ENCODE results near the gene RTN4RL1. TPM values are rescaled to one million over a fixed set of nuclear protein-coding genes. Genes with fewer than 3 reads are reported as not detected.

RTN4RL1 gene
- total RNA-seq, 1 donor from 2014 or later, result 3.7 TPM

DNA sequence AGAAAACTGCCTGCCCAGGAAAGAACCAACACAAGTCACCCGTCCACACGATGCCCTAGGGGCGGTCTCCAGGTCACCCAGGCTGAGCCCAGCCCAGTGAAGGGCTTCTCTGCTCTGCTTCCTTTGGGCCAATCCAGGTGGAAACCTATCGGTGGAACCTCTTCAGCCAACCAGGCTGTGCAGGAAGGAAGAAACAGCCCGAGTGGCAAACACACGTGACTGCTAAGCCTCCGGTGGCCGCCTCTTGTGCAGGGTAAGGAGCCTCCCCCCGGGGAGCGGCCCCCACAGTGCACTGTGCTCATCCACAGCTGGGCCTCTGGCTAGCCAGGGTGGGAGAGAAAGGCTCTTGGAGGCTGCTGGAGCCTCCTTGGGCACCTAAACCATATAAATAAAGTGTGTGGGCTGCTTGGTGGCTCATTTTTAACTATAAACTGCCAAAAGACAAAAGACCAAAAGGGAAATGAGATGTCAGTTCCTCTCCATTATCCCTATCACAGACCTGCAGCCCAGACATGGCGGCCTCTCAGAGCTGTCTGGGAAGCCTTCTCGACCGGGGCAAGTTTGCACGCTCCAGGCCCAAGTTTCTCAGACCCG lies 2.4 kb downstream of the RTN4RL1 start:
- H3K4me3 ChIP-seq, result no peak overlapping the region
- H3K27ac ChIP-seq, result no peak overlapping the region
- no peak for DNase-seq (ENCODE audit: extremely low spot score in 2 of 2)
- H3K27me3 ChIP-seq, result no peaks in the 10 kb centered on the region
- no peaks in the 10 kb centered on the region for H3K36me3 ChIP-seq
- H3K4me1 ChIP-seq, result peaks cover 33% of the 10 kb centered on the region
- H3K9me3 ChIP-seq, result no peaks in the 10 kb centered on the region
- intact Hi-C loops (cut with DNase I), result no loop called here
- TF ChIP-seq POLR2A (IDR thresholded peaks at IDR 0.05) (no peak), POLR2AphosphoS5 (IDR thresholded peaks at IDR 0.05; ENCODE audit: insufficient read depth in 1 of 2, low read depth in 1 of 2) (no peak)
- TF ChIP-seq, protein P1, sequence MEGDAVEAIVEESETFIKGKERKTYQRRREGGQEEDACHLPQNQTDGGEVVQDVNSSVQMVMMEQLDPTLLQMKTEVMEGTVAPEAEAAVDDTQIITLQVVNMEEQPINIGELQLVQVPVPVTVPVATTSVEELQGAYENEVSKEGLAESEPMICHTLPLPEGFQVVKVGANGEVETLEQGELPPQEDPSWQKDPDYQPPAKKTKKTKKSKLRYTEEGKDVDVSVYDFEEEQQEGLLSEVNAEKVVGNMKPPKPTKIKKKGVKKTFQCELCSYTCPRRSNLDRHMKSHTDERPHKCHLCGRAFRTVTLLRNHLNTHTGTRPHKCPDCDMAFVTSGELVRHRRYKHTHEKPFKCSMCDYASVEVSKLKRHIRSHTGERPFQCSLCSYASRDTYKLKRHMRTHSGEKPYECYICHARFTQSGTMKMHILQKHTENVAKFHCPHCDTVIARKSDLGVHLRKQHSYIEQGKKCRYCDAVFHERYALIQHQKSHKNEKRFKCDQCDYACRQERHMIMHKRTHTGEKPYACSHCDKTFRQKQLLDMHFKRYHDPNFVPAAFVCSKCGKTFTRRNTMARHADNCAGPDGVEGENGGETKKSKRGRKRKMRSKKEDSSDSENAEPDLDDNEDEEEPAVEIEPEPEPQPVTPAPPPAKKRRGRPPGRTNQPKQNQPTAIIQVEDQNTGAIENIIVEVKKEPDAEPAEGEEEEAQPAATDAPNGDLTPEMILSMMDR (IDR thresholded peaks at IDR 0.05), result no peak

DNA sequence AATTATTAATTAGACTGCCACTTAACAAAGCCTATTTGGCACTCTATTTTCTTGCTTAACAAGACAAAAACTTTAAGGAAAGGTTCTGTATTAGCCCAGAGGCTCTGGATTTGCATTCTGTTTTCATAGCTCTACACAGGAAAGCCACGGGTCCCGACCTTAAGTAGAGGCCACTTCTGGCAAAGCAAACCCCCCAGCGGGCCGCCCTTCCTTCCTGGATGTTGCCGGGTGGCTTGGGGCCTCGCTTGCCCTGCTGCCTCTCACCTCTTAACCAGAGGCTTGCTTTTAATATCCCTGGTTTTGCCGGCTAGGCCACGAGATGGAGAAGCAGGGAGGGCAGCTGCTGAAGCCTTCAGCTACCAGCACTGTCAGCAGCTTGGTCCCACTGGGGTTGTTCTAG lies 4.4 kb downstream of the RTN4RL1 start:
- H3K27me3 ChIP-seq, result no peaks in the 10 kb centered on the region
- peaks cover 25% of the 10 kb centered on the region for H3K4me1 ChIP-seq
- intact Hi-C loops (cut with DNase I), result no loop called here
- no peak for DNase-seq (ENCODE audit: extremely low spot score in 2 of 2)
- no peak for TF ChIP-seq POLR2AphosphoS5 (IDR thresholded peaks at IDR 0.05; ENCODE audit: insufficient read depth in 1 of 2, low read depth in 1 of 2)
- TF ChIP-seq, protein P1 (IDR thresholded peaks at IDR 0.05), result no peak
- no peak for TF ChIP-seq POLR2A (IDR thresholded peaks at IDR 0.05)
- no peaks in the 10 kb centered on the region for H3K36me3 ChIP-seq
- H3K27ac ChIP-seq, result no peak overlapping the region
- H3K9me3 ChIP-seq, result no peaks in the 10 kb centered on the region
- H3K4me3 ChIP-seq, result no peak overlapping the region

DNA sequence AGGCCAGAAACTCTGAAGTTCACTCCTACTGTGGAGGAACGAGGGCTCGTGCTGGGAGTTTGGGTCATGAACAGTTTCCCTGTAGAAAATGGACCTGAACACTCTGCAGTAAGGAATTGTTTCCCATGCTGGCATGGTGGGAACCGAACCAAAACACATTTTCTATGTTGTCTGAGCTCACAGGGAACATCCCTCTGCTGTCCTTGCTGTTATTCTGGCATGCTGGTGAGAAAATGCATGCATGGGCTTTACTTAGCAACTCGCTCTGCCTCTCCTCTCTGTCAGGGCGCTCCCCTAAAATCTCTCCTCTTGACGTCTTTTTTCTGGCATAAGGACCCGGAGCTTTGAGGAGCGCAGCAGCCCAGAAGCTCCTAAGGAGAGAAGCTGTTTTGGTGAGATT lies 5.4 kb downstream of the RTN4RL1 start:
- DNase-seq (ENCODE audit: extremely low spot score in 2 of 2), result no peak
- Histone ChIP-seq H3K36me3 (no peaks in the 10 kb centered on the region), H3K4me1 (peaks cover 18% of the 10 kb centered on the region), H3K4me3 (no peak overlapping the region), H3K27ac (no peak overlapping the region), H3K27me3 (no peaks in the 10 kb centered on the region), H3K9me3 (no peaks in the 10 kb centered on the region)
- no peak for TF ChIP-seq POLR2A (IDR thresholded peaks at IDR 0.05)
- TF ChIP-seq, protein P1 (IDR thresholded peaks at IDR 0.05), result no peak
- no peak for TF ChIP-seq POLR2AphosphoS5 (IDR thresholded peaks at IDR 0.05; ENCODE audit: insufficient read depth in 1 of 2, low read depth in 1 of 2)
- intact Hi-C loops (cut with DNase I), result no loop called here

DNA sequence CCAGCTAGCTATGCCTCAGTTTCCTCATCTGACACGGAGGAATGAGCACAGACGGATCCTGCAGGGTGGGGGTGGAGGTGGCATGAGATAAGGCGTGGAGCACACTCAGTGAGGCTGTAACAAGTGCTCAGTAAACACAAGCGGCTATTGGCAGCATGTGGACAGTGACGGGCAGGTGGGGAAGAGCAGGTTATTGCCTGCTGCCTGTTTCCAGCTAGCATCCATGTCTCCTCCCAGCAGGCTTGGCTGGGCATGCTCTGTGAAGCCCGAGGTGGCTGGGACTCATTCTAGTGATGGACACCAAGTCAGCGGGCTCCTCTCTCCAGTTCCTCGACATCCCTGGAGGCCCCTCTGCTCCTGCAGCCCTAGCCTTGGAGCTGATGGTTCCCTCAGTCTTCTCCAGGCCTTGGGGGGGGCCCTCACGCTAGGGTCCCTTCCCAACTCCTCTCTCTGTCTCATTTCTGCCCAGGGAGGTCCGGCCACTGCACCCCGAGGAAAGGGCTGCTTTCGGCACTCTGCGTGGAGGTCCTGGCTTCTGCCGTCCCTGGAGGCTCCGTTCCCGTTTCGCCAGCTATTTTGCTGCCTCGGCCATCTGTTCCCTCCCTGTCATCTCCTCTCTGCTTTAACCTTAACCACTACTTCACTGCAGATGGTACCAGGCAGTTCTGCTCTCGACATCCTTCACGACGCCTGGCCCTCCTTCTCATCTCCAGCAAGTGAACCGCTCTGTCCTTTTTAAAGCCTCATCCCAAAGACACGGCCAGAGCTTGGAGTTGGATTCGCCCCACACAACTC lies 6.2 kb downstream of the RTN4RL1 start:
- H3K27me3 ChIP-seq, result no peaks in the 10 kb centered on the region
- H3K36me3 ChIP-seq, result no peaks in the 10 kb centered on the region
- TF ChIP-seq POLR2AphosphoS5 (IDR thresholded peaks at IDR 0.05; ENCODE audit: insufficient read depth in 1 of 2, low read depth in 1 of 2) (no peak), POLR2A (IDR thresholded peaks at IDR 0.05) (no peak)
- TF ChIP-seq, protein P1 (IDR thresholded peaks at IDR 0.05), result no peak
- intact Hi-C loops (cut with DNase I), result no loop called here
- H3K27ac ChIP-seq, result no peak overlapping the region
- H3K4me1 ChIP-seq, result peaks cover 10% of the 10 kb centered on the region
- DNase-seq (ENCODE audit: extremely low spot score in 2 of 2), result no peak
- H3K9me3 ChIP-seq, result no peaks in the 10 kb centered on the region
- no peak overlapping the region for H3K4me3 ChIP-seq

Measured in vagina (tissue), 2 donors.